Pancreas (tissue), 10 donors: Measurements from ENCODE around the gene GDPD4. TPM values are rescaled to one million over a fixed set of nuclear protein-coding genes. Genes with fewer than 3 reads are reported as not detected.

ENCODE experiments used
- ATAC-seq, 4 donors: fragments of 200-7000 bp; cut with Tn5 transposase; one replicate each; pipeline versions ENCODE4 v1.8.0 to v1.9.1; 2020; ENCODE audit warnings: mild to moderate bottlenecking in 4 of 4, moderate library complexity in 4 of 4
- DNase-seq, 6 donors: peaks; one replicate each; pipeline ENCODE4 v3.0.0-alpha.2; 2020
- FAIRE-seq: peaks from 2 replicates; lab custom pipeline; 2012; peaks lifted over from hg19 to GRCh38; lab: Jason Lieb, UNC
- H3K27ac ChIP-seq, 4 donors: fragments of 200-600 bp; sonication (generic); 1 replicate in 3 of 4; 2 replicates in 1 of 4; pipeline versions ENCODE4 v1.5.0 to v1.8.0; 2020
- H3K27me3 ChIP-seq, 4 donors: fragments of 200-600 bp; one replicate each; pipeline ENCODE4 v1.8.0; 2021
- H3K36me3 ChIP-seq, 3 donors: fragments of 200-600 bp; sonication (generic) in 1 of 3; one replicate each; pipeline versions ENCODE4 v1.5.0 to v1.8.0; 2020 to 2021
- H3K4me1 ChIP-seq, 3 donors: fragments of 200-600 bp; one replicate each; pipeline ENCODE4 v1.8.0; 2021
- H3K4me3 ChIP-seq, 4 donors: fragments of 200-600 bp; sonication (generic) in 2 of 4; one replicate each; pipeline versions ENCODE4 v1.5.0 to v1.8.0; 2020 to 2021
- H3K9me3 ChIP-seq, 4 donors: fragments of 200-600 bp; one replicate each; pipeline ENCODE4 v1.8.0; 2021
- WGBS, 2 donors: extraction: QIAGEN DNeasy Blood & Tissue Kit; methylation state at CpG; one replicate each; pipeline ENCODE4 v1.1.7; 2013; 5-methylcytosine and 5-hydroxymethylcytosine counted together
- intact Hi-C, 3 donors: fragments of 100-400 bp; cut with DNase I; formaldehyde crosslinking; loops; one replicate each; pipeline versions ENCODE4 v1.11.1 to v1.14.2; 2022
- polyA plus RNA-seq, 2 donors: library from polyadenylated mRNA; stranded (reverse); fragments of 200-250 nt; gene quantifications; one replicate each; pipeline ENCODE4 v1.2.3, GENCODE V29; 2013
- total RNA-seq, 6 donors: library from RNA; stranded (reverse); fragmentation: NEBNext Ultra II Directional in 4 of 6; extraction: Animal tissue kit (Norgen Biotek cat#: 25700) in 4 of 6; gene quantifications; one replicate each; pipeline versions ENCODE4 v1.2.1 to v1.2.4, GENCODE V29; 2021 to 2023
- TF ChIP-seq, protein P1 (sequence below), 4 donors: fragments of 200-600 bp; sonication (generic) in 3 of 4; IDR thresholded peaks; one replicate each; pipeline versions ENCODE4 v1.5.0 to v1.8.0; 2021; ENCODE audit warnings: antibody characterized with exemption in 4 of 4
- donor health status: healthy with polysubstance abuse.
- donor health status: DM: no; HTN: no; CAD: no; lungs with moderate emphysema.
- donor health status: DM: no; HTN: no; CAD: no.
- donor health status: control.
- donor health status: control.
- donor health status: Bipolar disorder and iron deficiency.
- donor health status: DM: yes; HTN: yes; CAD: no.
- donor health status: DM: no; HTN: no; CAD: no.
- donor health status: DM: no; HTN: no; CAD: no.
- donor health status: DM: yes; HTN: yes; CAD: no.

Gene GDPD4
- total and polyA plus RNA-seq, 8 donors: not detected

DNA sequence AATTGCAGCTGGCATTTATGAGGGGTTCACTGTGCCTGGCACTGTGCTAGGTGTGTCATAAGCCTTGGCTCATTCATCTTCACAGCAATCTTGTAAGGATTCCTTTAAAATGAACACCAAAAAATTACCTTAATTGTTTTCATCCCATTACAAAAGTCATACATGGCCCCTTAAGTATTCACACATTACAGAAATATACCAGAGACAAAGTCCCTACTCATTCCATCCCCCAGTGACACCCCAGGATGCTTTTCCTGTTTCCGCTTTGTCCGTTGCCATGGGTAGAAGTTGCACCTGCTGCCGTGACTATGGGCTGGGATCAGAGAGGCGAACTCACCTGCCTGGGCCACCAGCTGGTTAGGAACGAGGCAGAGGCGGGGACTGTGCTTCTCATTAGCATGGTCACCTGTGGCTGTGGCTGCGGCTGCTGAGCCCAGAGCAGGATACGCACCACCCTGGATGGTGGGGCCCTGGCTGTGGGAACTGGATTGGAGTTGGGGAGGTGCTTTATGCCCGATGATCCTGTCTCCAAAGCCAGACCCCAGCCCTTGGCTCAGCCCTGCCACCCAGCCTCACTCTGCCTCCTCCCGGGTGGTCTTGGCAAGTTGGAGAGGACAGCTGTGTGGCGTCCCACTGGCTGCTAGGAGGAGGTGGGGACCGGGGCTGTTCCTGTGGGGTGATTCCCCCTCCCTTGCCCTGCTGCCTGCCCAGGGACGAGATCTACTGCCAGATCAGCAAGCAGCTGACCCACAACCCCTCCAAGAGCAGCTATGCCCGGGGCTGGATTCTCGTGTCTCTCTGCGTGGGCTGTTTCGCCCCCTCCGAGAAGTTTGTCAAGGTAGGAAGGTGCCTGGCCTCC is 112.6 kb downstream of the GDPD4 start:
- WGBS, 2 donors: 83 to 88% methylated on average over 18 of the region's 18 CpGs

DNA sequence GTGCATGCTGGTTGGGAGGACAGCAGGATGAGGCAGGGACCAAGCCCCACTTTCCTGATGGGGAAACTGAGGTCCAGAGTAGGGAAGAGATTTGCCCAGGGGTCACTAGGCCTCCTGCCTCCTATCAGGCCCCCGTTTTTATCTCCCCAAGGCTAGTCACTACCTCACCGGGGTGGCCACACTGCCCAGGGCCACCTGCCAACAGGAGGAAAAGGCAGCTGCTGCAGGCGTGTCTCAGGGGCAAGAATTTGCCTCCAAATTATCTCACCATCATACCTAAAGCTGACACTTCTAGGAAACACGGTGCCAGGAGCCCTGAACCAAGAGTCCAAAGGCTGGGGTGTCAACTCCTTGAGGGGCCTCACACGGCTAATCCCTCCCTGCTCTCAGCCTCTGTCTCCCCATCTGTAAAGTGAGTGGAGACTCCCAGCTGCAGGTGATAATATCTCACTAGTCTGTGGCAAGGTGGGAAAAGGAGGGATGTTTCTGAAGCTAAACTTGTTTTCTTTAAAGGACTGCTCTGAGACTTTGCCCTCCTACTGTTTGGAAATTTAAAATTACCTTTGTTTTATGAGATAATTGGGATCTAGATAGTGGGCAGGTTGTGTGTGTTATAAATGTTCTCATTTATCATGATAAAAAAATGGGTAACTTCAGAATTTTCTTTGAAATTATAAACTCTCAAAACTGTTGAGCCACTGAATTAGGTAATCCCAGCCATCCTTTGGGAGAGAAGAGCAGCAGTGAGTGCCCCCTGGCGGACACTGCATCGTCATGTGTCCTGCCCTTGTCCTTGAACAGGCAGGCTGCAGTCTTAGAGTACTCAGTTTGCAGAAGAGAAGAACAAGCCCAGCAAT is 113.5 kb downstream of the GDPD4 start:
- intact Hi-C loops: loop anchor here in 1 of 3 donors (10.0 kb wide), 1 partner anchor 143 kb away; no protein-coding TSS in a partner anchor
- Histone ChIP-seq H3K36me3 (no peaks in the 10 kb centered on the region), H3K4me3 (no peak overlapping the region), H3K4me1 (no peaks in the 10 kb centered on the region), H3K9me3 (no peaks in the 10 kb centered on the region), H3K27ac (no peak overlapping the region), H3K27me3 (no peaks in the 10 kb centered on the region)
- peak; percentile 93 for FAIRE-seq
- ATAC-seq: peak; percentile 66 to 83 (median 78)
- 33 to 37% methylated on average over 7 of the region's 7 CpGs for WGBS, 2 donors
- TF ChIP-seq, protein P1, sequence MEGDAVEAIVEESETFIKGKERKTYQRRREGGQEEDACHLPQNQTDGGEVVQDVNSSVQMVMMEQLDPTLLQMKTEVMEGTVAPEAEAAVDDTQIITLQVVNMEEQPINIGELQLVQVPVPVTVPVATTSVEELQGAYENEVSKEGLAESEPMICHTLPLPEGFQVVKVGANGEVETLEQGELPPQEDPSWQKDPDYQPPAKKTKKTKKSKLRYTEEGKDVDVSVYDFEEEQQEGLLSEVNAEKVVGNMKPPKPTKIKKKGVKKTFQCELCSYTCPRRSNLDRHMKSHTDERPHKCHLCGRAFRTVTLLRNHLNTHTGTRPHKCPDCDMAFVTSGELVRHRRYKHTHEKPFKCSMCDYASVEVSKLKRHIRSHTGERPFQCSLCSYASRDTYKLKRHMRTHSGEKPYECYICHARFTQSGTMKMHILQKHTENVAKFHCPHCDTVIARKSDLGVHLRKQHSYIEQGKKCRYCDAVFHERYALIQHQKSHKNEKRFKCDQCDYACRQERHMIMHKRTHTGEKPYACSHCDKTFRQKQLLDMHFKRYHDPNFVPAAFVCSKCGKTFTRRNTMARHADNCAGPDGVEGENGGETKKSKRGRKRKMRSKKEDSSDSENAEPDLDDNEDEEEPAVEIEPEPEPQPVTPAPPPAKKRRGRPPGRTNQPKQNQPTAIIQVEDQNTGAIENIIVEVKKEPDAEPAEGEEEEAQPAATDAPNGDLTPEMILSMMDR (IDR thresholded peaks at IDR 0.05): peak; percentile 83 to 88 (median 86)
- peak; percentile 65 to 92 (median 84) for DNase-seq

More for the DNA sequence above, 112.6 kb downstream of the GDPD4 start:
- Histone ChIP-seq H3K4me1 (no peaks in the 10 kb centered on the region), H3K27ac (no peak overlapping the region), H3K27me3 (no peaks in the 10 kb centered on the region), H3K36me3 (no peaks in the 10 kb centered on the region), H3K9me3 (no peaks in the 10 kb centered on the region), H3K4me3 (no peak overlapping the region)
- FAIRE-seq: no peak
- intact Hi-C loops: loop anchor here in 1 of 3 donors (10.0 kb wide), 1 partner anchor 144 kb away; no protein-coding TSS in a partner anchor
- TF ChIP-seq, protein P1 (IDR thresholded peaks at IDR 0.05): no peak
- ATAC-seq: no peak
- DNase-seq: peak in 1 of 6 donors; percentile 69

DNA sequence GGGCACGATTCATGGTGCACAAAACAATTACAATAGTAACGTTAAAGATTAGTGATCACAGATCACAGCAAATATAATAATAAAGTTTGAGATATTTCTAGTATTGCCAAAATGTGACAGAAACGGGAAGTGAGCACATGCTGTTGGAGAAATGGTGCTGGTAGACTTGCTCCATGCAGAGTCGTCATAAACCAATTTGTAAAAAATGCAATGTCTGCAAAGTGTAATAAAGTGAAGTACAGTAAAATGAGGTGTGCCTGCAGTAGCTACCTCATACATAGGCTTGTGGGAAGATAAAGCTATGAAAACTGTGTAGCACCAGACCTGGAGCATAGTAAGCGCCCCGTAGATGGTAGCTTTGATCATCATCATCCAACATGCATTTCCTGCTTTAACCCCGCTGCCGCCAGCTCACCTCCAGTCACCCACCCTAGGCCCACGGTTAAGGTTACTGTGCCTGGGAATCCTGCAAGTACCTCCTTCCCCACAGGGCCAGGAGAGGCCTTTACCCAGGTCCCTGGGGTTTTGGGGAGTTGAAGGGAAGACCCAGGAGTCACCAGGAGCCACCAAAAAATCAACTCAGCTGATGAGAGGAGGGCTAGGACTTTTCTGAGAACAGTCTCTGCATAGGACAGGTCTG is 114.3 kb downstream of the GDPD4 start:
- Histone ChIP-seq H3K27ac (no peak overlapping the region), H3K36me3 (no peaks in the 10 kb centered on the region), H3K9me3 (no peaks in the 10 kb centered on the region), H3K27me3 (no peaks in the 10 kb centered on the region), H3K4me1 (no peaks in the 10 kb centered on the region), H3K4me3 (no peak overlapping the region)
- TF ChIP-seq, protein P1 (IDR thresholded peaks at IDR 0.05): no peak
- intact Hi-C loops: loop anchor here in 1 of 3 donors (10.0 kb wide), 1 partner anchor 142 kb away; no protein-coding TSS in a partner anchor
- 84 to 85% methylated on average over 9 of the region's 9 CpGs for WGBS, 2 donors
- DNase-seq (peak in 1 of 6 donors; percentile 11), FAIRE-seq (no peak), ATAC-seq (no peak)

DNA sequence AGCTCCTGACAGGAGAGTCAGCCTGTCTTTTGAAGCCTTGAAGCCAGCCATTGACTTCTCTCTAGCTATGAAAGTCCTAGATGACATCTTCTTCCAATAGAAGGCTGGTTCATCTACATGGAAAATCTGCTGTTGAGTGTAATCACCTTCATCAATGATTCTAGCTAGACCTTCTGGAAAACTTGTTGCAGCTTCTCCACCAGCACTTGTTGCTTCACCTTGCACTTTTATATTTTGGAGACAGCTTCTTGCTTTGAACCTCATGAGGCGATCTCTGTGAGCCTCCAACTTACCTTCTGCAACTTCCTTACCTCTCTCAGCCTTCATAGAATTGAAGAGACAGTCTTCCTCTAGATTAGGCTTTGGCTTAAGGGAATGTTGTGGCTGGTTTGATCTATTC is 115.2 kb downstream of the GDPD4 start:
- DNase-seq: no peak
- intact Hi-C loops: loop anchor here in 1 of 3 donors (10.0 kb wide), 1 partner anchor 142 kb away; no protein-coding TSS in a partner anchor
- TF ChIP-seq, protein P1 (IDR thresholded peaks at IDR 0.05): no peak
- Histone ChIP-seq H3K36me3 (no peaks in the 10 kb centered on the region), H3K4me3 (no peak overlapping the region), H3K4me1 (no peaks in the 10 kb centered on the region), H3K27me3 (no peaks in the 10 kb centered on the region), H3K27ac (no peak overlapping the region), H3K9me3 (no peaks in the 10 kb centered on the region)
- 96% methylated on average over 1 of the region's 1 CpG for WGBS, 2 donors
- FAIRE-seq: no peak
- ATAC-seq: no peak
